Skeletal muscle tissue (tissue), 4 donors: ENCODE data around the gene NEURL4. TPM values are rescaled to one million over a fixed set of nuclear protein-coding genes. Genes with fewer than 3 reads are reported as not detected.
A peak's percentile ranks its signal among the peaks of the same experiment; 100 is the strongest.

Experiments used
- H3K27ac ChIP-seq: one replicate; pipeline ENCODE4 v1.7.0; 2013; ENCODE audit warnings: mild to moderate bottlenecking, low read depth, low read length, inconsistent platforms
- H3K27me3 ChIP-seq, 3 donors: one replicate each; pipeline ENCODE4 v1.7.0; 2013; ENCODE audit warnings: low read length in 3 of 3; ENCODE audit not compliant: control insufficient read depth in 3 of 3, insufficient read depth in 3 of 3
- H3K36me3 ChIP-seq, 3 donors: one replicate each; pipeline ENCODE4 v1.7.0; 2013; ENCODE audit warnings: low read length in 3 of 3; ENCODE audit not compliant: control insufficient read depth in 3 of 3, insufficient read depth in 3 of 3
- H3K4me1 ChIP-seq, 3 donors: one replicate each; pipeline ENCODE4 v1.7.0; 2013; ENCODE audit warnings: low read length in 3 of 3, mild to moderate bottlenecking in 3 of 3; ENCODE audit not compliant: control insufficient read depth in 3 of 3, insufficient read depth in 3 of 3
- H3K4me3 ChIP-seq, 3 donors: one replicate each; pipeline ENCODE4 v1.7.0; 2013; ENCODE audit warnings: low read length in 3 of 3
- H3K9ac ChIP-seq, 3 donors: one replicate each; pipeline ENCODE4 v1.7.0; 2013; ENCODE audit warnings: low read length in 3 of 3, mild to moderate bottlenecking in 3 of 3, moderate library complexity in 2 of 3, low read depth in 1 of 3
- H3K9me3 ChIP-seq, 3 donors: one replicate each; pipeline ENCODE4 v1.7.0; 2013; ENCODE audit warnings: low read length in 3 of 3; ENCODE audit not compliant: control insufficient read depth in 3 of 3
- total RNA-seq: library from RNA; depleted of rRNA; stranded (reverse); fragments of >200 nt; gene quantifications from one replicate; pipeline ENCODE4 v1.2.3, GENCODE V29; 2014
- donor health status: Osteomylitis.

Gene NEURL4
- total RNA-seq, 1 donor from 2014 or later = 19.8 TPM

- H3K36me3 ChIP-seq = peaks cover 62 to 75% (median 71%) of the 10 kb centered on the region in 3 donors
- H3K4me3 ChIP-seq = peak overlapping the region; percentile 83 to 97 (median 92)
- H3K27ac ChIP-seq = peak overlapping the region; percentile 89
- no peaks in the 10 kb centered on the region for H3K9me3 ChIP-seq
- peak overlapping the region; percentile 80 to 93 (median 88) for H3K9ac ChIP-seq
- H3K27me3 ChIP-seq = no peaks in the 10 kb centered on the region
- H3K4me1 ChIP-seq = peaks cover 38 to 47% (median 42%) of the 10 kb centered on the region in 3 donors
Measured at GRCh38 chr17:7315570-7316235, 13.4 kb downstream of the NEURL4 start.

- peak within 1 kb of the TSS; percentile 83 to 93 (median 88) for H3K9ac ChIP-seq
- peak within 1 kb of the TSS; percentile 83 to 97 (median 92) for H3K4me3 ChIP-seq
- peaks cover 45 to 54% (median 49%) of the 10 kb centered on the region in 3 donors for H3K4me1 ChIP-seq
- H3K27me3 ChIP-seq = no peaks in the 10 kb centered on the region
- peak within 1 kb of the TSS; percentile 89 for H3K27ac ChIP-seq
- H3K36me3 ChIP-seq = peaks cover 64 to 74% (median 70%) of the 10 kb centered on the region in 3 donors
- H3K9me3 ChIP-seq = no peaks in the 10 kb centered on the region
Measured at GRCh38 chr17:7314719-7315569, 14.2 kb downstream of the NEURL4 start, which contains the start of gene GPS2. TSS of gene GPS2 (minus strand) at chr17:7315360. CDS start at chr17:7315052, 308 bp downstream.

GRCh38 chr17:7313890-7314718 lies 15.0 kb downstream of the NEURL4 start:
- Histone ChIP-seq H3K9ac (peak overlapping the region; percentile 83 to 93 (median 88)), H3K4me1 (peaks cover 53 to 63% (median 58%) of the 10 kb centered on the region in 3 donors), H3K36me3 (peaks cover 68 to 78% (median 74%) of the 10 kb centered on the region in 3 donors), H3K27me3 (no peaks in the 10 kb centered on the region), H3K9me3 (no peaks in the 10 kb centered on the region), H3K4me3 (peak overlapping the region; percentile 83 to 97 (median 92)), H3K27ac (peak overlapping the region; percentile 89)

- H3K27me3 ChIP-seq = no peaks in the 10 kb centered on the region
- H3K9me3 ChIP-seq = no peaks in the 10 kb centered on the region
- no peak overlapping the region for H3K27ac ChIP-seq
- no peak overlapping the region for H3K4me3 ChIP-seq
- H3K36me3 ChIP-seq = peaks cover 60 to 70% (median 66%) of the 10 kb centered on the region in 3 donors
- H3K4me1 ChIP-seq = peaks cover 57 to 69% (median 66%) of the 10 kb centered on the region in 3 donors
- peak overlapping the region in 1 of 3 donors; percentile 93 for H3K9ac ChIP-seq
Measured at GRCh38 chr17:7313088-7313889, 15.8 kb downstream of the NEURL4 start.

- H3K27ac ChIP-seq = no peak overlapping the region
- H3K4me3 ChIP-seq = no peak overlapping the region
Measured at GRCh38 chr17:7312432-7313087, 16.6 kb downstream of the NEURL4 start.

GRCh38 chr17:7311110-7311705 lies 17.9 kb downstream of the NEURL4 start:
- Histone ChIP-seq H3K4me3 (no peak overlapping the region), H3K27ac (peak overlapping the region; percentile 32), H3K27me3 (no peaks in the 10 kb centered on the region), H3K4me1 (peaks cover 57 to 69% (median 67%) of the 10 kb centered on the region in 3 donors), H3K9ac (peak overlapping the region in 2 of 3 donors; percentile 24 to 26), H3K9me3 (no peaks in the 10 kb centered on the region), H3K36me3 (peaks cover 46 to 53% (median 49%) of the 10 kb centered on the region in 3 donors)

More at GRCh38 chr17:7312432-7313087, 16.6 kb downstream of the NEURL4 start:
- Histone ChIP-seq H3K9me3 (no peaks in the 10 kb centered on the region), H3K9ac (peak overlapping the region in 1 of 3 donors; percentile 93), H3K4me1 (peaks cover 57 to 69% (median 67%) of the 10 kb centered on the region in 3 donors), H3K36me3 (peaks cover 53 to 62% (median 59%) of the 10 kb centered on the region in 3 donors), H3K27me3 (no peaks in the 10 kb centered on the region)

- Histone ChIP-seq H3K4me1 (peaks cover 50 to 60% (median 58%) of the 10 kb centered on the region in 3 donors), H3K36me3 (peaks cover 43 to 47% (median 44%) of the 10 kb centered on the region in 3 donors), H3K27ac (peak overlapping the region; percentile 98), H3K9me3 (no peaks in the 10 kb centered on the region), H3K4me3 (peak overlapping the region; percentile 76 to 93 (median 88)), H3K9ac (peak overlapping the region in 2 of 3 donors; percentile 90 to 97), H3K27me3 (no peaks in the 10 kb centered on the region)
Measured at GRCh38 chr17:7309628-7310027, 19.5 kb downstream of the NEURL4 start.

GRCh38 chr17:7308625-7309433 lies 20.3 kb downstream of the NEURL4 start:
- no peaks in the 10 kb centered on the region for H3K9me3 ChIP-seq
- peak overlapping the region; percentile 98 for H3K27ac ChIP-seq
- H3K4me1 ChIP-seq = peaks cover 42 to 52% (median 50%) of the 10 kb centered on the region in 3 donors
- H3K4me3 ChIP-seq = peak overlapping the region; percentile 76 to 93 (median 88)
- peaks cover 39 to 42% (median 39%) of the 10 kb centered on the region in 3 donors for H3K36me3 ChIP-seq
- H3K27me3 ChIP-seq = no peaks in the 10 kb centered on the region
- peak overlapping the region; percentile 87 to 97 (median 90) for H3K9ac ChIP-seq
